HCT116 (cell line): ENCODE data around the gene STRAP. TPM values are rescaled to one million over a fixed set of nuclear protein-coding genes. Genes with fewer than 3 reads are reported as not detected.

ENCODE experiments used
- ATAC-seq: fragments of 200-7000 bp; cut with Tn5 transposase; 2 replicates; pipeline ENCODE4 v1.9.1; 2020; ENCODE audit warnings: mild to moderate bottlenecking, moderate library complexity
- BruUV-seq: library from RNA; stranded (reverse); fragments of 400-500 nt; replicated peaks from 2 replicates; lab custom pipeline; 2021; lab: Mats Ljungman, UMichigan
- CTCF ChIA-PET: fragments of 300-600 bp; sonication (Branson Sonifier 250); formaldehyde crosslinking; loops from one replicate; lab custom pipeline; 2021; ENCODE audit warnings: antibody characterized with exemption; lab: Charles Lee
- POLR2A ChIA-PET: fragments of 300-600, 350-600 bp; sonication (Branson Sonifier 250); formaldehyde crosslinking; loops from one replicate; lab custom pipeline; 2021; ENCODE audit warnings: antibody characterized with exemption; lab: Charles Lee
- RAD21 ChIA-PET, 2 experiments: fragments of 300-600 bp; sonication (Branson Sonifier 250); formaldehyde crosslinking; loops; one replicate each; lab custom pipeline; 2023; ENCODE audit warnings: low total read pairs in 2 of 2; ENCODE audit not compliant: uncharacterized antibody in 2 of 2, unreplicated experiment in 2 of 2, low non-redundant PET in 1 of 2; lab: Charles Lee
- DNase-seq: peaks from one replicate; pipeline ENCODE4 v3.0.0-alpha.2; 2010; ENCODE audit warnings: low read depth, low spot score
- H2AFZ ChIP-seq: fragments of 200-600 bp; shearing (Covaris generic), sonication (generic); 2 replicates; pipeline ENCODE4 v1.6.1; 2017; ENCODE audit warnings: low read depth, mixed run types, mixed read lengths, antibody characterized with exemption, low read length; ENCODE audit not compliant: poor library complexity, severe bottlenecking
- H3K27ac ChIP-seq: 2 replicates; pipeline ENCODE4 v1.5.1; 2012; ENCODE audit warnings: low read depth, low read length
- H3K27me3 ChIP-seq: fragments of 200-600 bp; sonication (generic); 2 replicates; pipeline ENCODE4 v1.6.1; 2016; ENCODE audit warnings: mixed run types, low read length, mixed read lengths; ENCODE audit not compliant: insufficient read depth
- H3K36me3 ChIP-seq, 2 experiments: fragments of 200-500 bp in 1 of 2; fragments of 200-600 bp in 1 of 2; sonication (Bioruptor generic) in 1 of 2; sonication (generic) in 1 of 2; 2 replicates each; pipeline versions ENCODE4 v1.5.1 to v1.6.1; 2014 to 2016; ENCODE audit warnings: low read length in 2 of 2, inconsistent platforms in 1 of 2, mixed read lengths in 1 of 2, mixed run types in 1 of 2; ENCODE audit not compliant: insufficient read depth in 2 of 2, control insufficient read depth in 1 of 2
- H3K4me1 ChIP-seq, 2 experiments: fragments of 200-600 bp in 1 of 2; sonication (generic) in 1 of 2; 2 replicates each; pipeline versions ENCODE4 v1.5.1 to v1.6.1; 2012 to 2017; ENCODE audit warnings: low read length in 2 of 2, inconsistent platforms in 1 of 2, mild to moderate bottlenecking in 1 of 2, mixed read lengths in 1 of 2, mixed run types in 1 of 2, moderate library complexity in 1 of 2; ENCODE audit not compliant: insufficient read depth in 2 of 2, control insufficient read depth in 1 of 2
- H3K4me2 ChIP-seq: fragments of 200-600 bp; sonication (generic); 2 replicates; pipeline ENCODE4 v1.6.1; 2017; ENCODE audit warnings: mixed run types, low read length, mixed read lengths
- H3K4me3 ChIP-seq, 2 experiments: fragments of 200-600 bp in 1 of 2; sonication (generic) in 1 of 2; replicated peaks in 1 of 2; 2 replicates each; pipeline ENCODE4 v1.5.1; 2011 to 2016; ENCODE audit warnings: low read length in 2 of 2, control low read depth in 1 of 2, low read depth in 1 of 2, mild to moderate bottlenecking in 1 of 2, mixed read lengths in 1 of 2, mixed run types in 1 of 2
- H3K79me2 ChIP-seq: fragments of 200-600 bp; sonication (generic); 2 replicates; pipeline ENCODE4 v1.6.1; 2017; ENCODE audit warnings: mild to moderate bottlenecking, mixed run types, low read length, moderate library complexity, mixed read lengths; ENCODE audit not compliant: insufficient read depth
- H3K9ac ChIP-seq: fragments of 200-600 bp; sonication (generic); 2 replicates; pipeline ENCODE4 v1.6.1; 2016; ENCODE audit warnings: low read length, mixed read lengths
- H3K9me2 ChIP-seq: fragments of 200-600 bp; sonication (generic), shearing (Covaris generic); 2 replicates; pipeline ENCODE4 v1.6.1; 2017; ENCODE audit warnings: mixed run types, mild to moderate bottlenecking, moderate library complexity; ENCODE audit not compliant: insufficient read depth
- H3K9me3 ChIP-seq, 2 experiments: fragments of 200-500 bp in 1 of 2; fragments of 200-600 bp in 1 of 2; sonication (Bioruptor generic) in 1 of 2; sonication (generic) in 1 of 2; 2 replicates each; pipeline ENCODE4 v1.6.1; 2014 to 2017; ENCODE audit warnings: low read length in 2 of 2, mixed read lengths in 2 of 2, inconsistent platforms in 1 of 2, low read depth in 1 of 2, mild to moderate bottlenecking in 1 of 2, mixed run types in 1 of 2, moderate library complexity in 1 of 2; ENCODE audit not compliant: control insufficient read depth in 1 of 2, insufficient read depth in 1 of 2
- H4K20me1 ChIP-seq: fragments of 200-600 bp; sonication (generic), shearing (Covaris generic); 2 replicates; pipeline ENCODE4 v1.6.1; 2017; ENCODE audit warnings: mixed run types, mild to moderate bottlenecking, moderate library complexity; ENCODE audit not compliant: insufficient read depth
- ATF3 ChIP-seq: IDR thresholded peaks from 2 replicates; pipeline ENCODE4 v1.6.1; 2012
- CBX3 ChIP-seq: IDR thresholded peaks from 2 replicates; pipeline ENCODE4 v1.6.1; 2012; ENCODE audit warnings: low read depth
- CEBPB ChIP-seq: IDR thresholded peaks from 2 replicates; pipeline ENCODE4 v1.6.1; 2012; ENCODE audit warnings: low read depth
- ELF1 ChIP-seq: IDR thresholded peaks from 2 replicates; pipeline ENCODE4 v1.6.1; 2012; ENCODE audit warnings: low read depth, borderline replicate concordance
- EZH2 ChIP-seq: fragments of 200-600 bp; sonication (generic); IDR thresholded peaks from 2 replicates; pipeline ENCODE4 v1.6.1; 2017; ENCODE audit warnings: antibody characterized with exemption, mixed run types
- EZH2phosphoT487 ChIP-seq: fragments of 200-600 bp; IDR thresholded peaks from 2 replicates; pipeline ENCODE4 v1.6.1; 2018; ENCODE audit warnings: antibody characterized with exemption, borderline replicate concordance
- FOSL1 ChIP-seq: IDR thresholded peaks from 2 replicates; pipeline ENCODE4 v1.6.1; 2012; ENCODE audit warnings: low read depth
- JUND ChIP-seq: IDR thresholded peaks from 2 replicates; pipeline ENCODE4 v1.6.1; 2012
- POLR2A ChIP-seq: IDR thresholded peaks from 2 replicates; pipeline ENCODE4 v1.7.0; 2011; ENCODE audit warnings: borderline replicate concordance; ENCODE audit not compliant: insufficient read depth, insufficient read length; ENCODE audit errors: extremely low read depth
- POLR2AphosphoS5 ChIP-seq: IDR thresholded peaks from 2 replicates; pipeline ENCODE4 v1.6.1; 2011; ENCODE audit warnings: mild to moderate bottlenecking, low read depth, low read length, moderate library complexity
- RAD21 ChIP-seq: IDR thresholded peaks from 2 replicates; pipeline ENCODE4 v1.6.1; 2012; ENCODE audit warnings: low read depth, mild to moderate bottlenecking
- REST ChIP-seq: IDR thresholded peaks from 2 replicates; pipeline ENCODE4 v1.6.1; 2012; ENCODE audit warnings: low read depth
- SRF ChIP-seq: IDR thresholded peaks from 2 replicates; pipeline ENCODE4 v1.6.1; 2012; ENCODE audit warnings: low read depth
- TCF7L2 ChIP-seq: IDR thresholded peaks from 2 replicates; pipeline ENCODE4 v1.7.0; 2011; ENCODE audit warnings: borderline replicate concordance, inconsistent platforms; ENCODE audit not compliant: insufficient read depth, insufficient read length; ENCODE audit errors: extremely low read depth
- YY1 ChIP-seq: IDR thresholded peaks from 2 replicates; pipeline ENCODE4 v1.6.1; 2011; ENCODE audit warnings: low read length, low read depth, moderate library complexity, mild to moderate bottlenecking; ENCODE audit not compliant: insufficient replicate concordance; ENCODE audit errors: extremely low read depth
- intact Hi-C: fragments of 100-400 bp; cut with micrococcal nuclease; formaldehyde crosslinking; loops from 2 replicates; pipeline ENCODE4 v1.10.0; 2022
- total RNA-seq: library from RNA; stranded (reverse); gene quantifications from one replicate; pipeline ENCODE4 v1.2.1, GENCODE V29; 2021; ENCODE audit not compliant: unreplicated experiment

The STRAP gene
- total RNA-seq, 1 experiment from 2014 or later, result 156 TPM

GRCh38 chr12:15851045-15851620 lies 31.1 kb upstream of the STRAP start:
- ChIA-PET RAD21 (no interaction called here), POLR2A (no interaction called here), CTCF (no interaction called here)
- Histone ChIP-seq H3K27ac (no peak overlapping the region), H3K9ac (no peak overlapping the region), H3K4me2 (no peak overlapping the region), H3K79me2 (no peaks in the 10 kb centered on the region), H2AFZ (no peak overlapping the region), H3K4me1 (peaks cover 2 to 13% of the 10 kb centered on the region in 2 experiments; a peak in 3 of 4 replicates), H3K9me3 (no peaks in the 10 kb centered on the region), H3K36me3 (no peaks in the 10 kb centered on the region), H3K9me2 (no peaks in the 10 kb centered on the region), H3K4me3 (no peak overlapping the region), H3K27me3 (no peaks in the 10 kb centered on the region), H4K20me1 (no peaks in the 10 kb centered on the region)
- TF ChIP-seq ATF3, result no peak
- TF ChIP-seq RAD21, result no peak
- TF ChIP-seq CBX3, result no peak
- no peak for TF ChIP-seq POLR2A
- no TSS peak for BruUV-seq
- no peak for DNase-seq
- no peak for ATAC-seq
- intact Hi-C loops, result loop anchor here (5.0 kb wide), 1 partner anchor 79 kb away; no protein-coding TSS in a partner anchor

GRCh38 chr12:15851919-15852318 lies 30.3 kb upstream of the STRAP start:
- Histone ChIP-seq H4K20me1 (no peaks in the 10 kb centered on the region), H3K9ac (no peak overlapping the region), H3K4me2 (no peak overlapping the region), H3K4me1 (peaks cover 2 to 13% of the 10 kb centered on the region in 2 experiments; a peak in 3 of 4 replicates), H3K9me3 (no peaks in the 10 kb centered on the region), H2AFZ (no peak overlapping the region), H3K36me3 (no peaks in the 10 kb centered on the region), H3K27me3 (no peaks in the 10 kb centered on the region), H3K27ac (no peak overlapping the region), H3K79me2 (no peaks in the 10 kb centered on the region), H3K4me3 (no peak overlapping the region), H3K9me2 (no peaks in the 10 kb centered on the region)
- ATAC-seq, result no peak
- intact Hi-C loops, result loop anchor here (5.0 kb wide), 1 partner anchor 80 kb away; no protein-coding TSS in a partner anchor
- TF ChIP-seq ELF1, result no peak
- TF ChIP-seq RAD21, result no peak
- TF ChIP-seq JUND, result no peak
- TF ChIP-seq EZH2phosphoT487, result no peak
- no peak for TF ChIP-seq CEBPB
- no peak for TF ChIP-seq POLR2AphosphoS5
- TF ChIP-seq FOSL1, result no peak
- TF ChIP-seq SRF, result no peak
- TF ChIP-seq CBX3, result no peak
- TF ChIP-seq REST, result no peak
- TF ChIP-seq YY1, result no peak
- no peak for TF ChIP-seq EZH2
- no peak for TF ChIP-seq POLR2A
- no peak for TF ChIP-seq TCF7L2
- DNase-seq, result no peak
- POLR2A ChIA-PET, result no interaction called here
- RAD21 ChIA-PET, result no interaction called here
- BruUV-seq, result no TSS peak
- CTCF ChIA-PET, result no interaction called here
